GM18870 (cell line): ENCODE measurements around the gene PROM1.

Experiments used
- ATAC-seq: cut with Tn5 transposase; IDR thresholded peaks from one replicate; pipeline ENCODE4 v1.9.1; 2021; ENCODE audit warnings: moderate library complexity; ENCODE audit not compliant: unreplicated experiment

The PROM1 gene

GRCh38 chr4:16067515-16067914 lies 16.3 kb downstream of the PROM1 start:
- ATAC-seq, result no peak

GRCh38 chr4:16066586-16067128 lies 17.2 kb downstream of the PROM1 start:
- ATAC-seq, result no peak

GRCh38 chr4:16065066-16065465 lies 18.8 kb downstream of the PROM1 start:
- ATAC-seq, result no peak

- ATAC-seq, result no peak
Measured at GRCh38 chr4:16062601-16063000, 21.2 kb downstream of the PROM1 start.

GRCh38 chr4:16056681-16057385 lies 27.0 kb downstream of the PROM1 start:
- no peak for ATAC-seq

GRCh38 chr4:16055873-16056272 lies 27.9 kb downstream of the PROM1 start:
- ATAC-seq, result no peak

GRCh38 chr4:16055471-16055870 lies 28.4 kb downstream of the PROM1 start:
- ATAC-seq, result no peak

GRCh38 chr4:16052939-16053338 lies 30.9 kb downstream of the PROM1 start:
- no peak for ATAC-seq

- ATAC-seq, result no peak
Measured at GRCh38 chr4:16051980-16052379, 31.8 kb downstream of the PROM1 start.

GRCh38 chr4:16051132-16051531 lies 32.7 kb downstream of the PROM1 start:
- ATAC-seq, result no peak

- ATAC-seq, result no peak
Measured at GRCh38 chr4:16050669-16051068, 33.2 kb downstream of the PROM1 start.

GRCh38 chr4:16048619-16049419 lies 35.0 kb downstream of the PROM1 start:
- ATAC-seq, result no peak

GRCh38 chr4:16045687-16046086 lies 38.1 kb downstream of the PROM1 start:
- ATAC-seq, result no peak

- ATAC-seq, result no peak
Measured at GRCh38 chr4:16043642-16044498, 40.0 kb downstream of the PROM1 start.

- no peak for ATAC-seq
Measured at GRCh38 chr4:16039139-16039538, 44.7 kb downstream of the PROM1 start.

GRCh38 chr4:16037901-16038300 lies 45.9 kb downstream of the PROM1 start:
- no peak for ATAC-seq

- no peak for ATAC-seq
Measured at GRCh38 chr4:16035843-16036242, 48.0 kb downstream of the PROM1 start.

GRCh38 chr4:16034010-16034748 lies 49.6 kb downstream of the PROM1 start:
- no peak for ATAC-seq

- no peak for ATAC-seq
Measured at GRCh38 chr4:16032396-16032770, 51.4 kb downstream of the PROM1 start.

GRCh38 chr4:16031546-16032395 lies 52.1 kb downstream of the PROM1 start:
- no peak for ATAC-seq
